ENCODE results near the gene KLF7. TPM values are rescaled to one million over a fixed set of nuclear protein-coding genes. Genes with fewer than 3 reads are reported as not detected.

The KLF7 gene
- total RNA-seq, 1 experiment from 2014 or later, result 15.4 TPM

DNA sequence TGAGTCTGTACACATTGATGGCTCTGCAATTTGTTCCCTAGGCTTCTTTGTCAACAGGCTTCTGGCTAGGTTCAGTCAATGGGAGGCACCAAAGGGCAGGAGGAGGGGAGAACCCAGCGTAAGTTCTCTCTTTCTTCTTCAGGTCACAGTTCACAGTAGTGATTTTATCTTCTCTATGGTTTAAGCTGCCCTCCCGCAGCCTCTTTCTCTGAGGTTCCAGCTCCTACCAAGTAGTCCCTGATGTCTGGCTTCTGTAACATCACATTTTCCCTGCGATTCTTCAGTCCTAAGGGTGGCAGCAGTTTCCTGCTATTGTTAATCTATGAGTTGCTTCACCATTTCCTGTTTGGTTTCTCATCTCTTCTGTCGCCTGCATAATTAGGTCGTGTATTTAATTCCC lies 119.0 kb downstream of the KLF7 start:
- H3K9me2 ChIP-seq (ENCODE audit: insufficient read depth), result no peaks in the 10 kb centered on the region
- no peaks in the 10 kb centered on the region for H3K27me3 ChIP-seq (ENCODE audit: insufficient read depth, low read length)
- no peaks in the 10 kb centered on the region for H3K4me1 ChIP-seq (ENCODE audit: control insufficient read depth in 1 of 2, insufficient read depth in 2 of 2, low read length in 2 of 2)
- H3K9me3 ChIP-seq (ENCODE audit: control insufficient read depth in 1 of 2, insufficient read depth in 1 of 2, low read depth in 1 of 2, low read length in 2 of 2), result no peaks in the 10 kb centered on the region
- H3K79me2 ChIP-seq (ENCODE audit: insufficient read depth, low read length), result no peaks in the 10 kb centered on the region
- H3K9ac ChIP-seq (ENCODE audit: low read length), result no peak overlapping the region
- no peak overlapping the region for H2AFZ ChIP-seq (ENCODE audit: low read depth, low read length, poor library complexity, severe bottlenecking)
- no peak for ATAC-seq
- BruUV-seq (replicated peaks), result no TSS peak
- H3K4me3 ChIP-seq (replicated peaks in 1 of 2; ENCODE audit: low read depth in 1 of 2, low read length in 2 of 2), result no peak overlapping the region
- intact Hi-C loops (cut with micrococcal nuclease), result no loop called here
- H4K20me1 ChIP-seq (ENCODE audit: insufficient read depth), result no peaks in the 10 kb centered on the region
- no peak for DNase-seq (ENCODE audit: low read depth, low spot score)
- H3K27ac ChIP-seq (ENCODE audit: low read depth, low read length), result no peak overlapping the region
- no peak overlapping the region for H3K4me2 ChIP-seq (ENCODE audit: low read length)
- CTCF ChIA-PET, result no interaction called here
- 0 out of 6 replicates have a peak, but pooled peaks of 1 of the 3 experiments have one; percentile 6 for TF ChIP-seq CTCF (IDR thresholded peaks at IDR 0.05 in 2 of 3, conservative IDR thresholded peaks at IDR 0.05 in 1 of 3; ENCODE audit: borderline replicate concordance in 1 of 3, insufficient read depth in 1 of 3, low read depth in 2 of 3, low read length in 2 of 3)
- peak; percentile 41 for TF ChIP-seq RAD21 (IDR thresholded peaks at IDR 0.05; ENCODE audit: low read depth)
- no peak for TF ChIP-seq POLR2A (IDR thresholded peaks at IDR 0.05; ENCODE audit: borderline replicate concordance, extremely low read depth, insufficient read depth, insufficient read length)
- RAD21 ChIA-PET (ENCODE audit: low non-redundant PET in 1 of 2, low total read pairs in 2 of 2, uncharacterized antibody in 2 of 2, unreplicated experiment in 2 of 2), result no interaction called here
- POLR2A ChIA-PET, result no interaction called here
- H3K36me3 ChIP-seq (ENCODE audit: control insufficient read depth in 1 of 2, insufficient read depth in 2 of 2, low read length in 2 of 2), result no peaks in the 10 kb centered on the region

- no peaks in the 10 kb centered on the region for H3K36me3 ChIP-seq (ENCODE audit: control insufficient read depth in 1 of 2, insufficient read depth in 2 of 2, low read length in 2 of 2)
- ChIA-PET RAD21 (ENCODE audit: low non-redundant PET in 1 of 2, low total read pairs in 2 of 2, uncharacterized antibody in 2 of 2, unreplicated experiment in 2 of 2) (no interaction called here), CTCF (no interaction called here), POLR2A (no interaction called here)
- no peak for DNase-seq (ENCODE audit: low read depth, low spot score)
- no peaks in the 10 kb centered on the region for H3K9me3 ChIP-seq (ENCODE audit: control insufficient read depth in 1 of 2, insufficient read depth in 1 of 2, low read depth in 1 of 2, low read length in 2 of 2)
- no peaks in the 10 kb centered on the region for H4K20me1 ChIP-seq (ENCODE audit: insufficient read depth)
- H3K27ac ChIP-seq (ENCODE audit: low read depth, low read length), result no peak overlapping the region
- no peaks in the 10 kb centered on the region for H3K9me2 ChIP-seq (ENCODE audit: insufficient read depth)
- BruUV-seq (replicated peaks), result no TSS peak
- intact Hi-C loops (cut with micrococcal nuclease), result no loop called here
- no peaks in the 10 kb centered on the region for H3K27me3 ChIP-seq (ENCODE audit: insufficient read depth, low read length)
- no peak for TF ChIP-seq SIN3A (IDR thresholded peaks at IDR 0.05; ENCODE audit: low read depth)
- TF ChIP-seq FOSL1 (IDR thresholded peaks at IDR 0.05; ENCODE audit: low read depth), result no peak
- no peak for TF ChIP-seq POLR2A (IDR thresholded peaks at IDR 0.05; ENCODE audit: borderline replicate concordance, extremely low read depth, insufficient read depth, insufficient read length)
- no peak for TF ChIP-seq POLR2AphosphoS5 (IDR thresholded peaks at IDR 0.05; ENCODE audit: low read depth, low read length)
- TF ChIP-seq CTCF (IDR thresholded peaks at IDR 0.05 in 2 of 3, conservative IDR thresholded peaks at IDR 0.05 in 1 of 3; ENCODE audit: borderline replicate concordance in 1 of 3, insufficient read depth in 1 of 3, low read depth in 2 of 3, low read length in 2 of 3), result no peak
- TF ChIP-seq JUND (IDR thresholded peaks at IDR 0.05), result no peak
- H3K9ac ChIP-seq (ENCODE audit: low read length), result no peak overlapping the region
- no peaks in the 10 kb centered on the region for H3K79me2 ChIP-seq (ENCODE audit: insufficient read depth, low read length)
- no peak overlapping the region for H3K4me2 ChIP-seq (ENCODE audit: low read length)
- no peaks in the 10 kb centered on the region for H3K4me1 ChIP-seq (ENCODE audit: control insufficient read depth in 1 of 2, insufficient read depth in 2 of 2, low read length in 2 of 2)
- H2AFZ ChIP-seq (ENCODE audit: low read depth, low read length, poor library complexity, severe bottlenecking), result no peak overlapping the region
- no peak for ATAC-seq
- no peak overlapping the region for H3K4me3 ChIP-seq (replicated peaks in 1 of 2; ENCODE audit: low read depth in 1 of 2, low read length in 2 of 2)
Measured at GRCh38 chr2:207045531-207045930, 120.2 kb downstream of the KLF7 start.
